NCI-H146 treated with DMSO at 0.1 percent for 48 hours (cell line): ENCODE measurements around the gene BCOR.

ENCODE experiments used
- DNase-seq: peaks from one replicate; lab custom pipeline; 2025; ENCODE audit not compliant: unreplicated experiment; lab: John Stamatoyannopoulos, UW

Gene BCOR

GRCh38 chrX:40066700-40067099 is 31.1 kb downstream of the BCOR start:
- DNase-seq: no peak

- DNase-seq: no peak
Measured at GRCh38 chrX:40065296-40066046, 32.3 kb downstream of the BCOR start.

- no peak for DNase-seq
Measured at GRCh38 chrX:40064055-40064597, 33.6 kb downstream of the BCOR start.

GRCh38 chrX:40063555-40063954 is 34.2 kb downstream of the BCOR start:
- no peak for DNase-seq

- DNase-seq: no peak
Measured at GRCh38 chrX:40062525-40063155, 35.1 kb downstream of the BCOR start.

- no peak for DNase-seq
Measured at GRCh38 chrX:40061871-40062524, 35.8 kb downstream of the BCOR start.

GRCh38 chrX:40061005-40061404 is 36.8 kb downstream of the BCOR start:
- no peak for DNase-seq

- no peak for DNase-seq
Measured at GRCh38 chrX:40060356-40060845, 37.4 kb downstream of the BCOR start.

- peak; percentile 87 for DNase-seq
Measured at GRCh38 chrX:40058719-40059118, 39.0 kb downstream of the BCOR start.

- no peak for DNase-seq
Measured at GRCh38 chrX:40057405-40057804, 40.4 kb downstream of the BCOR start.

GRCh38 chrX:40056420-40056819 is 41.3 kb downstream of the BCOR start:
- no peak for DNase-seq

- no peak for DNase-seq
Measured at GRCh38 chrX:40055495-40055894, 42.3 kb downstream of the BCOR start.

- no peak for DNase-seq
Measured at GRCh38 chrX:40054793-40055192, 43.0 kb downstream of the BCOR start.

- DNase-seq: no peak
Measured at GRCh38 chrX:40050532-40050931, 47.2 kb downstream of the BCOR start.

GRCh38 chrX:40049084-40049641 is 48.6 kb downstream of the BCOR start:
- no peak for DNase-seq

GRCh38 chrX:40047485-40047884 is 50.3 kb downstream of the BCOR start:
- DNase-seq: no peak

- DNase-seq: no peak
Measured at GRCh38 chrX:40043895-40044294, 53.9 kb downstream of the BCOR start.

GRCh38 chrX:40041915-40042314 is 55.8 kb downstream of the BCOR start:
- no peak for DNase-seq

GRCh38 chrX:40040686-40041461 is 56.9 kb downstream of the BCOR start:
- no peak for DNase-seq

GRCh38 chrX:40039887-40040286 is 57.9 kb downstream of the BCOR start:
- DNase-seq: no peak

- DNase-seq: no peak
Measured at GRCh38 chrX:40037367-40037766, 60.4 kb downstream of the BCOR start.
